ENCODE measurements around the gene KHSRP. TPM values are rescaled to one million over a fixed set of nuclear protein-coding genes. Genes with fewer than 3 reads are reported as not detected.

The KHSRP gene
- total and polyA plus RNA-seq, 2 of the 13 experiments (the other 11 are each of a cell fraction or from before 2014, with no cell fraction given), result 72.1 to 129 TPM

- TF ChIP-seq, protein P1, sequence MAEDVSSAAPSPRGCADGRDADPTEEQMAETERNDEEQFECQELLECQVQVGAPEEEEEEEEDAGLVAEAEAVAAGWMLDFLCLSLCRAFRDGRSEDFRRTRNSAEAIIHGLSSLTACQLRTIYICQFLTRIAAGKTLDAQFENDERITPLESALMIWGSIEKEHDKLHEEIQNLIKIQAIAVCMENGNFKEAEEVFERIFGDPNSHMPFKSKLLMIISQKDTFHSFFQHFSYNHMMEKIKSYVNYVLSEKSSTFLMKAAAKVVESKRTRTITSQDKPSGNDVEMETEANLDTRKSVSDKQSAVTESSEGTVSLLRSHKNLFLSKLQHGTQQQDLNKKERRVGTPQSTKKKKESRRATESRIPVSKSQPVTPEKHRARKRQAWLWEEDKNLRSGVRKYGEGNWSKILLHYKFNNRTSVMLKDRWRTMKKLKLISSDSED (CRISPR knock-in tag; IDR thresholded peaks at IDR 0.05), result peak; percentile 84
- TF ChIP-seq, protein P2, sequence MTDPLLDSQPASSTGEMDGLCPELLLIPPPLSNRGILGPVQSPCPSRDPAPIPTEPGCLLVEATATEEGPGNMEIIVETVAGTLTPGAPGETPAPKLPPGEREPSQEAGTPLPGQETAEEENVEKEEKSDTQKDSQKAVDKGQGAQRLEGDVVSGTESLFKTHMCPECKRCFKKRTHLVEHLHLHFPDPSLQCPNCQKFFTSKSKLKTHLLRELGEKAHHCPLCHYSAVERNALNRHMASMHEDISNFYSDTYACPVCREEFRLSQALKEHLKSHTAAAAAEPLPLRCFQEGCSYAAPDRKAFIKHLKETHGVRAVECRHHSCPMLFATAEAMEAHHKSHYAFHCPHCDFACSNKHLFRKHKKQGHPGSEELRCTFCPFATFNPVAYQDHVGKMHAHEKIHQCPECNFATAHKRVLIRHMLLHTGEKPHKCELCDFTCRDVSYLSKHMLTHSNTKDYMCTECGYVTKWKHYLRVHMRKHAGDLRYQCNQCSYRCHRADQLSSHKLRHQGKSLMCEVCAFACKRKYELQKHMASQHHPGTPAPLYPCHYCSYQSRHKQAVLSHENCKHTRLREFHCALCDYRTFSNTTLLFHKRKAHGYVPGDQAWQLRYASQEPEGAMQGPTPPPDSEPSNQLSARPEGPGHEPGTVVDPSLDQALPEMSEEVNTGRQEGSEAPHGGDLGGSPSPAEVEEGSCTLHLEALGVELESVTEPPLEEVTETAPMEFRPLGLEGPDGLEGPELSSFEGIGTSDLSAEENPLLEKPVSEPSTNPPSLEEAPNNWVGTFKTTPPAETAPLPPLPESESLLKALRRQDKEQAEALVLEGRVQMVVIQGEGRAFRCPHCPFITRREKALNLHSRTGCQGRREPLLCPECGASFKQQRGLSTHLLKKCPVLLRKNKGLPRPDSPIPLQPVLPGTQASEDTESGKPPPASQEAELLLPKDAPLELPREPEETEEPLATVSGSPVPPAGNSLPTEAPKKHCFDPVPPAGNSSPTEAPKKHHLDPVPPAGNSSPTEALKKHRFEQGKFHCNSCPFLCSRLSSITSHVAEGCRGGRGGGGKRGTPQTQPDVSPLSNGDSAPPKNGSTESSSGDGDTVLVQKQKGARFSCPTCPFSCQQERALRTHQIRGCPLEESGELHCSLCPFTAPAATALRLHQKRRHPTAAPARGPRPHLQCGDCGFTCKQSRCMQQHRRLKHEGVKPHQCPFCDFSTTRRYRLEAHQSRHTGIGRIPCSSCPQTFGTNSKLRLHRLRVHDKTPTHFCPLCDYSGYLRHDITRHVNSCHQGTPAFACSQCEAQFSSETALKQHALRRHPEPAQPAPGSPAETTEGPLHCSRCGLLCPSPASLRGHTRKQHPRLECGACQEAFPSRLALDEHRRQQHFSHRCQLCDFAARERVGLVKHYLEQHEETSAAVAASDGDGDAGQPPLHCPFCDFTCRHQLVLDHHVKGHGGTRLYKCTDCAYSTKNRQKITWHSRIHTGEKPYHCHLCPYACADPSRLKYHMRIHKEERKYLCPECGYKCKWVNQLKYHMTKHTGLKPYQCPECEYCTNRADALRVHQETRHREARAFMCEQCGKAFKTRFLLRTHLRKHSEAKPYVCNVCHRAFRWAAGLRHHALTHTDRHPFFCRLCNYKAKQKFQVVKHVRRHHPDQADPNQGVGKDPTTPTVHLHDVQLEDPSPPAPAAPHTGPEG (CRISPR knock-in tag; IDR thresholded peaks at IDR 0.05), result no peak
- TF ChIP-seq BRF2 (CRISPR knock-in tag; IDR thresholded peaks at IDR 0.05) (0 out of 2 replicates have a peak, but pooled peaks have one; percentile 48), ZNF761 (CRISPR knock-in tag; conservative IDR thresholded peaks at IDR 0.05) (peak; percentile 90), ZBTB14 (CRISPR knock-in tag; IDR thresholded peaks at IDR 0.05) (0 out of 2 replicates have a peak, but pooled peaks have one; percentile 10), CBX2 (IDR thresholded peaks at IDR 0.05; ENCODE audit: low read depth, low read length) (no peak), CBX2 (CRISPR knock-in tag; IDR thresholded peaks at IDR 0.05; ENCODE audit: low read depth) (no peak), NR2F6 (IDR thresholded peaks at IDR 0.05) (peak; percentile 55), NR2F6 (CRISPR knock-in tag; IDR thresholded peaks at IDR 0.05) (peak; percentile 72; the same call in 1 of the 2 replicates), ZFX (CRISPR knock-in tag; IDR thresholded peaks at IDR 0.05; ENCODE audit: low read depth) (peak; percentile 93), ZNF724P (CRISPR knock-in tag; IDR thresholded peaks at IDR 0.05; ENCODE audit: borderline replicate concordance) (peak; percentile 74; the same call in 1 of the 2 replicates), NFYC (CRISPR knock-in tag; IDR thresholded peaks at IDR 0.05) (peak; percentile 100), TBX2 (CRISPR knock-in tag; IDR thresholded peaks at IDR 0.05; ENCODE audit: borderline replicate concordance) (peak; percentile 58; the same call in 1 of the 2 replicates), DNMT1 (CRISPR knock-in tag; IDR thresholded peaks at IDR 0.05) (peak; percentile 75; the same call in 1 of the 2 replicates), HOXA9 (CRISPR knock-in tag; IDR thresholded peaks at IDR 0.05; ENCODE audit: borderline replicate concordance) (peak; percentile 64; the same call in 1 of the 2 replicates), CC2D1A (CRISPR knock-in tag; IDR thresholded peaks at IDR 0.05) (no peak), HNF4A (CRISPR knock-in tag; IDR thresholded peaks at IDR 0.05) (no peak), ZFP36L1 (CRISPR knock-in tag; IDR thresholded peaks at IDR 0.05) (peak; percentile 94), MEIS1 (CRISPR knock-in tag; IDR thresholded peaks at IDR 0.05; ENCODE audit: borderline replicate concordance) (peak; percentile 53)
- TF ChIP-seq, protein P3, sequence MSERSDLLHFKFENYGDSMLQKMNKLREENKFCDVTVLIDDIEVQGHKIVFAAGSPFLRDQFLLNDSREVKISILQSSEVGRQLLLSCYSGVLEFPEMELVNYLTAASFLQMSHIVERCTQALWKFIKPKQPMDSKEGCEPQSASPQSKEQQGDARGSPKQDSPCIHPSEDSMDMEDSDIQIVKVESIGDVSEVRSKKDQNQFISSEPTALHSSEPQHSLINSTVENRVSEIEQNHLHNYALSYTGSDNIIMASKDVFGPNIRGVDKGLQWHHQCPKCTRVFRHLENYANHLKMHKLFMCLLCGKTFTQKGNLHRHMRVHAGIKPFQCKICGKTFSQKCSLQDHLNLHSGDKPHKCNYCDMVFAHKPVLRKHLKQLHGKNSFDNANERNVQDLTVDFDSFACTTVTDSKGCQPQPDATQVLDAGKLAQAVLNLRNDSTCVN (CRISPR knock-in tag; IDR thresholded peaks at IDR 0.05; ENCODE audit: borderline replicate concordance), result 0 out of 2 replicates have a peak, but pooled peaks have one; percentile 26
These were observed 52.0 kb downstream of the KHSRP start, which contains the start of gene ALKBH7 (continued) for GRCh38 chr19:6372594-6373095.
